ENCODE data around the gene ROBO2.

ROBO2 gene, protein sequence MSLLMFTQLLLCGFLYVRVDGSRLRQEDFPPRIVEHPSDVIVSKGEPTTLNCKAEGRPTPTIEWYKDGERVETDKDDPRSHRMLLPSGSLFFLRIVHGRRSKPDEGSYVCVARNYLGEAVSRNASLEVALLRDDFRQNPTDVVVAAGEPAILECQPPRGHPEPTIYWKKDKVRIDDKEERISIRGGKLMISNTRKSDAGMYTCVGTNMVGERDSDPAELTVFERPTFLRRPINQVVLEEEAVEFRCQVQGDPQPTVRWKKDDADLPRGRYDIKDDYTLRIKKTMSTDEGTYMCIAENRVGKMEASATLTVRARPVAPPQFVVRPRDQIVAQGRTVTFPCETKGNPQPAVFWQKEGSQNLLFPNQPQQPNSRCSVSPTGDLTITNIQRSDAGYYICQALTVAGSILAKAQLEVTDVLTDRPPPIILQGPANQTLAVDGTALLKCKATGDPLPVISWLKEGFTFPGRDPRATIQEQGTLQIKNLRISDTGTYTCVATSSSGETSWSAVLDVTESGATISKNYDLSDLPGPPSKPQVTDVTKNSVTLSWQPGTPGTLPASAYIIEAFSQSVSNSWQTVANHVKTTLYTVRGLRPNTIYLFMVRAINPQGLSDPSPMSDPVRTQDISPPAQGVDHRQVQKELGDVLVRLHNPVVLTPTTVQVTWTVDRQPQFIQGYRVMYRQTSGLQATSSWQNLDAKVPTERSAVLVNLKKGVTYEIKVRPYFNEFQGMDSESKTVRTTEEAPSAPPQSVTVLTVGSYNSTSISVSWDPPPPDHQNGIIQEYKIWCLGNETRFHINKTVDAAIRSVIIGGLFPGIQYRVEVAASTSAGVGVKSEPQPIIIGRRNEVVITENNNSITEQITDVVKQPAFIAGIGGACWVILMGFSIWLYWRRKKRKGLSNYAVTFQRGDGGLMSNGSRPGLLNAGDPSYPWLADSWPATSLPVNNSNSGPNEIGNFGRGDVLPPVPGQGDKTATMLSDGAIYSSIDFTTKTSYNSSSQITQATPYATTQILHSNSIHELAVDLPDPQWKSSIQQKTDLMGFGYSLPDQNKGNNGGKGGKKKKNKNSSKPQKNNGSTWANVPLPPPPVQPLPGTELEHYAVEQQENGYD (N-terminal part only)
- long read RNA-seq, donor 1, full-length matches to known transcripts, result 4 of 18 reads
- long read RNA-seq, donor 1, partial matches to known transcripts, result 14 of 18 reads
- long read RNA-seq, donor 1, other reads (novel, unspliced or antisense), result 0 of 18 reads
- long read RNA-seq, donor 2, partial matches to known transcripts, result 6 of 6 reads
- long read RNA-seq, donor 2, other reads (novel, unspliced or antisense), result 0 of 6 reads
- long read RNA-seq, donor 3, partial matches to known transcripts, result 7 of 8 reads
- long read RNA-seq, donor 3, other reads (novel, unspliced or antisense), result 0 of 8 reads
- long read RNA-seq, donor 4, full-length matches to known transcripts, result 3 of 36 reads
- long read RNA-seq, donor 4, partial matches to known transcripts, result 33 of 36 reads
- long read RNA-seq, donor 4, other reads (novel, unspliced or antisense), result 0 of 36 reads
- long read RNA-seq, donor 5, partial matches to known transcripts, result 26 of 27 reads
- long read RNA-seq, donor 5, other reads (novel, unspliced or antisense), result 0 of 27 reads
- long read RNA-seq, donor 6, full-length matches to known transcripts, result 3 of 48 reads
- long read RNA-seq, donor 6, partial matches to known transcripts, result 45 of 48 reads
- long read RNA-seq, donor 6, other reads (novel, unspliced or antisense), result 0 of 48 reads
- long read RNA-seq, donor 7, full-length matches to known transcripts, result 3 of 34 reads
- long read RNA-seq, donor 7, partial matches to known transcripts, result 31 of 34 reads
- long read RNA-seq, donor 7, other reads (novel, unspliced or antisense), result 0 of 34 reads
- long read RNA-seq, donor 8, full-length matches to known transcripts, result 2 of 21 reads
- long read RNA-seq, donor 8, partial matches to known transcripts, result 19 of 21 reads
- long read RNA-seq, donor 8, other reads (novel, unspliced or antisense), result 0 of 21 reads

DNA sequence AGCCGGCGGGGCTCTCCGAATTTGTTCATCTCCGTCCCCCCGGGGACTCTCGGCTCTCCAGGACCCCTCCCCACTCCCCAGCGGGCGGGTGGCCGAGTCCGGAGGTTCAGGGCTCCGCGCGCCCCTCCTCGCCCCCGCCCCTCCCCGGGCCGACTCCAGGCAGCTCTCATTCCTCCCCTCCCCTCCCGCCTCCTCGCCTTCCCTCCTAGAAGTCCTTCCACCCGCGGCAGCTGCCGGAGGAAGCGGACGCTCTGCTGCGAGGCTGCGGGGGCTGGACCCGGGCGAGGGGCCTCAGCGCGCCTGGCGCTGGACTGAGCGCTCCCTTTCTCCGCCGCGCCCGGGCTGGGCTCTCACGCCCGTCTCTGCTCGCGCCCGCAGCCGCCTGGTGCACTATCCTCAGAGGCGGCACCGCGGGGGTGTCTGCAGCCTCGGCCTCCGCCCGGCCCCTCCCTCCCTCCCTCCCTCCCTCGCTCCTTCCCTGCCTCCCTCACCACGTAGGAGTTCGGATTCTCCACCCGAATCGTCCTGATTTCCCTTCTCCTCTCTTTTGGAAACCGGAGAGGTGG, at the start of gene ROBO2:
ROBO2 (plus strand) TSS at position 494 of the 566 bp plus-strand sequence. CDS start 687 bp downstream, outside the sequence.
- DNase-seq, result no peak

DNA sequence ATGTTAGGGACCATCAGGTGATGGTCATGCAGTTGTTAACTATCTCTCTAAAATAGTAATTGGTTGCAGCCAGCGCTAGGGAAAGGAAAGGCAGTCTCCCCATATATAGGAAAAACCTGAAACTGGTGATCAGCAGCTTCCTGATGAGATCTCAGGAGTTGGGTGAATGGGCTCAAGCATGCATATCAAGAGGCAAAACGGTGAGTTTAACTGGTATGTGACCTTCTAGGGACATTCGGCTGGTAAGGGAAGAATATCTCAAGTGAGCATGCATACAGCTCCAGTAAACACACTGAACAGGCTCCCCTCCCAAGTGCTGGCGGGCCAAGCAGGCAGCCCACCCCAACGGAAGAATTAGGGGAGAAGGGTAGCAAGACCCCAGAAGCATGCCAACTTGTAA, 49.3 kb upstream of the ROBO2 start:
- DNase-seq, result peak; percentile 19

DNA sequence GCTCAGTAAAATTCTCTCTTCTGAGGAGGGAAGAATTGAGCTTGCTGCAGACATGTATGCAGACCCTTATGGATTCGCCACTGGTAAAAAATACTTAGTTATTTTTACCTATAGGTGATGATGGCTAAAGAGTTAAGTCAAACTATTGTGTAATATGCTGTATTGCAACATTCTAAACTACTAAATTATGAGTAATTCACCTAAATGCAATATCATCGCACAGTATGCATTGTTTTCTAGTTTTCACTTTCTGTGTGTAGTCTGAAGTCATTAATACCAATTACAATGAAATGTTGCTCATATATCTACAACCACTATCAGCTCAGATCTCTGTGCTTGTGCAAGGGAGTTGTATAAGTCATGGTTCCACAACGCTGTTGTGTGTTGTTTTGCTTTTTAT, 48.7 kb upstream of the ROBO2 start:
- DNase-seq, result no peak

DNA sequence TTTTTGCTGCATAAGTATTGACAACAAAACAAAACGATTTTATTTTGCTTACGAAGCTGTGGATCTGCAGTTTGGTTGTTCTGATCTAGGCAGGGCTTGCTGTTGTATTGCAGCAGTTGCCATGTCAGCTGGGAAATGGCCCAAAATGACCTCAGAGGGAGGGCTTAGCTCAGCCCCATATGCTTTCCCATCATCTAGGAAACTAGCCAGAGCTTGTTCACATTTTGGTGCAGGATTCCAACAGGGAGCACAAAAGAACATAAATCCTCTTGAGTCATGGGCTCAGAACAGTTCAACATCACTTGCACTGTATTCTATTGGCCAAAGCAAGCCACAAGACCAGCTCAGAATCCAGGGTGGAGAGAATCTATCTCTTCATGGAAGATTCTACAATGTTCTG, 42.2 kb upstream of the ROBO2 start:
- no peak for DNase-seq

DNA sequence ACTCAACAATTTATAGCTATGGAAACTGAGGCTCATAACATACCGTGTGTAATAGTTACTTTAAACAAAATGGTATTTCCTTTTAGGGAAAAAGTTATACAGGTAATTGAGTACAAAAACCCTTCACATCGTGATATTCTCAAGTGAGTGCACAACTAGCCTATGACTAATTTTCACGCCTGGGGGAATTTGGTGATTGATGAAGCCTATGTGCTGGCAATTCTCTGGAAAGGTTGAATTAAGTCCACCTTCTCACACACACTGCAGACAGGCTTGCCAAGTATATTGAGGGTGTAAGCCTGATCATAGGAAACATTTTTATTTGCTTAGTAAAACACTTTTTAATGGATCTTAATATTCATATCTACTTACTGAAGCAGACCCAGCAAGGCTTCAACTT, 41.3 kb upstream of the ROBO2 start:
- no peak for DNase-seq

DNA sequence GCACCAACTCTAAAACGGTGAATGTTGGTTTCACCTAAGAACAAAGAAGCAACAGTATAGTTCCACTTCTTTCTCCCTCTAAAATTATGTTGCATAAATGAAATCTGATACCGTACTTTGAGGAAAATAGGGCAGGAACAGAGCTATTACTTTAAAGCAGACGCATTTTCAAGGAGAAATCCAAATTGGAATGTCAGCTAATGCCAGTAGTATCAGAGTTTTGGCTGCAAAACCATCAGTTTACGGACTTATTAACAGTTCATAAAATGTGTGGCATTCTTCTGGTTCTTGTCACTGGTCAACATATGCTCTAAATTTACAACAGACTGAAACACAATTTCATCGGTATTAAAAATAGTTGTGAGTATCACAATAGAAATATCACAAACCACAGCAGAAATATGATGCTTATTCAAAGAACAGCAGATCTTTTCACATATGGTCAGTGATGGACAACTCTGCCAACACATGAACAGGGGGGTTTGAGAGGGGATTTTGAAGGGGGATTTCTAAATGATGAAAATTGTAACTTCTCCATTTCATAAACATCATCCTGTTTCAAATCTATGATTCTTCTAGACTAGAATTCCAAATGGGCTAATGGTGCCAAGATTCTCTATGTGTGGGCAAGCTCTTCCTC, 38.7 kb upstream of the ROBO2 start:
- DNase-seq, result no peak

DNA sequence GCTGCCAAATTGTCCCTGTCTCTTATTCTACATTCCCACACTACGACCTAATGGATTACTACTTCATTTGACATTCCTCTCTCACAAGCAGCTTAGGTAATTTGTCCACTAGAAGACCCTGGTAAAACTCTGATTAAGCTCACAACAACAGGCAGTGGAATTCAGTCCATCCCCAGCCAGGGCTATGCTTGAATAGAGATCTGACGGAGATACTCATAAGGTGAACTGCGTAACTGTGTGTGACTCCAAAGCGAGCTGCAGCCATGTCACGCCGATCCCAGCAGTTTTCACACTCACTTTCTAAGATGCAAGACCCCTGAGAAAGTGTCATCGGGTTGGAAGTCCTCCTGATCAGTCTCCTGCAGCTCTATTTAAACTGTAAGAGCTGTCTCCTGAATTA, 25.7 kb upstream of the ROBO2 start:
- DNase-seq, result peak; percentile 20

DNA sequence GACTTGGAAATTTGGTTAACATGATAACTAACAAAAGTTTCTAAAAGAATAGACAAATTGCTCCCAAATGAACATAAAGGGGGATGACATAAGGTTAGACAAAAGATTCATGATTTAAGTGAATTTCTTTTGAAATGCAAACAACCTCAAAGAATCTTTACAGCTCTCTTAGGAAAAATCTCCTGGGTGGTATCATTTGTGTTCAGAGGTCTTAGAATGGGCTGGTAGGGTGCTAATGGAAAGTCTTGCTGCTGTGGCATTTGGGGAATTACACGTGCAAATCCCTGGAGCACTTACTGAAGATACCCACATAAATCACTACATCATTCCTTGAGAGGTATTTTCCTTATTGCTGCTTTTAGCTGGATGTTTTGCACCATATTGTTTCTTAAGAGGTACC, 14.4 kb upstream of the ROBO2 start:
- DNase-seq, result no peak

DNA sequence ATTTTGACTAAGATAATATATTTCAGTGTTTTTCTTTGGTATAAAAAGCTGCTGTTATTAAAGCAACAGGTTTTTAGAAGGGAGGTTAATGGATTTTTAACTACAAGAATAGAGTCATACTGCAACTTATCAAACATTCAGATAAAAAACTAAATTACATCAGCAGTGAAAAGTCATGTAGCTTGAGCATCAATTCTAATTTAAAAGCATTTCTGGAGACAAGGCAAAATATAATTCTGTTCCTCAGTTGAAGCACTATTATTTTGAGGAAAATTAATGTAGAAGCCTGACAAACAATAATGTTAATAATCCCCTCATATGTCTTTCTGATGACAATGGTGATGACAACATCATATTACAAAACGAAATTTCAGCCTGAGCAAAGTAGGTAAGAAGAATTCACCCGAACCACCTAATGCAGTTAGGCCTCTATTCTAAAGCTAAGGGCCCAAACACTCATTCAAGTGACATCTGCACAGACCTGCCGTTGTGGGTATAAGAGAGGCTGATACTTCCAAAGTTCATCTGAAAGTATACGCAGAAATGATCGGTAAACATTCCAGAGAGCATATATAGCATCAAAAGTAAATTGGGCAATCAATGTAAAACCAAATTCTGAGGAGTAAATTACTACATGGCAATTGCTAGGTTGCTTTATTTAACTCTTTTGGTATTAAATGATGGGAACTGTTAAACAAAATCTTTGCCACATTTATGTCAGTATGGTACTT, 12.8 kb upstream of the ROBO2 start:
- no peak for DNase-seq

DNA sequence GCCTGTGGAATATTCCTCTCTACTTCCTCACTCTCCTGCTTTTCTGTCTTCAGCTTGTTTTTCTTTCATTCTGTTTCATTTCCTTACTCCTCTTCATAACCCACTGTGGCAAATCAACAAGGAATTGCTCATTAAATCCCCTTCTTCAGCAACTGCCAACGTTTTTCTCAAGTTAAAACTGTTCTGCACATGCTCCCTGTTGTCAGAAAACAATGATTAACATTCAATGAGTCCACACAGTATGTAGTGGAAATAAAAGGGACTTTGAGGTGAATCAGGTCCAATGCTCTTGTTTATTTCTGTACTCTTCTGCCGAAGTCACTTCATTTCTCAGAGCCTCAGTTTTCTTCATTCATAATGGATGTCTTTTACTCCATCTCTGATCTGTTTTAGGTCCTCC, 11.9 kb upstream of the ROBO2 start:
- no peak for DNase-seq

DNA sequence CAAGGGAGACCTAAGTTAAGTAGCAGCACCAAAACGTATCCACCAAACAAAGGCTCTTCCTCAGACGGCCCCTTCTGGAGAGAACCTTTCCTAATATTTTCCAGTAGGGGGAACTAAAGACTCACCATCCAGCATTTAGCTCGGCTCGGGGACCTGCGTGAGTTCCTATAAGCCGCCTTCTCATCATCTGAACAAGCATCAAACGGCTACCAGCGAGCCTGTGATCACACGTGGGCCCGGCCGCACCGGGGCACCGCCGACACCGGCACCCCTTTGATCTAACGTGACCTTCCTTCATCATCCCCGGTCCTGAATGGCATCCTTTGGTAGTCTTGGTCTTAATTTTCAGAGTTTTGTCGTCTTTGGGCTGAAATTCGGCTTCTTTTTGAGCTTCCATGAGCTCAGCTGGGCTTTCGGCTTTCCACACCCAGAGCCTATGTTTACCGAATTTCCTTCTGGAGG, 1.4 kb upstream of the ROBO2 start:
- peak; percentile 92 for DNase-seq

DNA sequence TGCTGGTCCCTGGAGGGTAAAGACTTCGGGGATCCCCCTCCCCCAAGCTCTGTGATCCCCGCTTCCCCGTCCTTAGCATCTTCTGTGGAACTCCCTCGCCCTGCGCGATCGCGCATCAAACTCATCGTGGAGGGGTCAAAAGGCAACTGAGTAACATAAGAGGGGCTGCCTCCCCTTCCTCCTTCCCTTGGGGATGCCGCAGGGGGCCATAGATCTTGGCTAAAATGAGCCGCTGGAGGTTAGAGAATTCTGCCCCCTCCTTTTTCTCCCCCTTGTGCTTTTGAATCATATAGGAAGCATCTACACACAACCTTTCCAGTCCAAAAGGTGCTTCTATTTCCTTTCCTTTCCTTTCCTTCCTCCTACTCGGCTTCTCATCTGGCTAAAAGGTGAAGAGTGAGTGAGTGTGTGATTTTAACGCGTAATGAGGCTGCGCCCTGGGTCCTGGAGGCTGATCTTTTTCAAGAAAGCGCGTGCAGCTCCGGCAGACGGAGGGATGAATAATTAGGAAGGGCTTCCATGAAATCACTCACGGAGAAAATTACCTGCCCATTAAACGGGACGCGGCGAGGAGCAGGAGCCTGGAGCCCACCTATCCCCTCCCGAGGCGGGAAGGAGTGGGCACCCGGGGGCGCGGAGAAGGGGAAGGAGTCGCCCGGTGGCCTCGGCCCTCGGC, 831 bp upstream of the ROBO2 start:
- peak; percentile 90 for DNase-seq

DNA sequence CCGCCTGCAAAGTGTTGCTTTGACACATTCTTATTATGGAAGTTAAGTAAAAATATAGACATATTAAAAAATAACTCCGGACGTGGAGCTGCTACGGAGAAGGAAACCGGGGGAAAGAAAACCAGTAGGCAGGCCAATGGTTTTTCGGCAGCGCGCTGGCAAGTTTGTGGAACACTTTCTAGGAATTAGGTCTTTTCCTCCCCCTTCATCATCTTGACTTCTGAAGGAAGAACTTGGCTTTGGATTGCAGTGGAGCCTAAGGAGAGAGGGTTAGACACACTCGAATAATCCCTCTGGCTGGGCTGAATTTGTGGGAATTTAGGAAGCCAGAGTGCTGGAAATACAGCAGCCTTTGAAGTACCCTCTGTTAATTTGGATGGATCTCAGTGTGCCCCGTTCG, 317 bp downstream of the ROBO2 start:
- DNase-seq, result peak; percentile 71

DNA sequence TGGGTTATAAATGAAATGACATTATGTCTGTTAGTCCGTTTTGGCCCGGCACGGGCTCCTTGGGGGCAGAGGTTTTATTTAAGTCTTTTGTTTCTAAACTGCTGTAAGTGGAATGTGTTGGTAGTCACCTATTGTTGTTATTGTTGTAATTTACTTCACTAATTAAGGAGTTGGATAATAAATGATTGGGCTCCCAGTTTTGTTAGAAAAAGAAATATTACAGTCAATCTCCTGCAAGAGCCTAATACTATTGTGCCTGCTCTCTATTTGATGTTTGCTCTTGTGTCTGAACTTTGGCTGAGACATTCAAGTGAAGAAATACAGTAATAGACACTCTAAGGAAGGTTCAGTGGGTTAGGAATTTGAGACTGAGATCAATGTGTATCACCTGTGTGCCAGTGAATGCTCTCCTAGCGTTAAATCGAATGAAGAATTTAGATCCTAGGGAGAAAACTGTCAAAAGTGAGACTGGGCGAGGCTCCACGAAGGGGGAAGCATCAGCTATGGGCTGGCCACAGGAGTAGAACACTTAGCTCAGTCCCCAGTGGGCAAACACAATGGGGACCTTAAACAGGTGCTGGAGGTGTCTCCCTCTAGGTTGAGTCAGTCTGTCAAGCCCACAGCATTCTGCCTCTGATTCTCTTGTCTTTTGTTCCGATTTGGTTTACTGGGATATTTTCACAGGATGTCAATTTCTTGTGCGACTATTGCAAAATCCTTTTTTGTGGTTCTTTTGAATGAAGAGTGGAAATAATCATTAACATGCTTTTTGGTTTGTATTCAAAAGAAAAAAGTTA, 1.2 kb downstream of the ROBO2 start:
- DNase-seq, result peak; percentile 37

DNA sequence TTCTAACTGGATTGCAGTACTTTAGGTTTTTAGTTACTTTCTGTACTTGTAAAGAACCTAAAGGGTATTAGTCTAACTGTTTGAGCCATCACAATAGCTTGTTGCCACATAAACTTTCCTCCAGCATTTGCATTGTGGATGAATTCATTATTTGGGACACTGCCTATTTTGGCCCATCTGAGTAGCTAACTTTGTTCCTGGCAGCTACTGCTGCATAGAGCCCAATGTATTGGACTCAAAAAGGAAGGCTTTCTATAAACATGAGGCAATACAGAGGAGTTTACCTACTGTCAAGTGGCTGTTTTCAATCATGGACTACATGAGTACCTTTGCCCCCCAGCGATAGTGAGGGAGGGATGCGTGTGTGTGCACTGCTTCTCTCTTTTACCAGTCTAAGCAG, 1.9 kb downstream of the ROBO2 start:
- peak; percentile 31 for DNase-seq

DNA sequence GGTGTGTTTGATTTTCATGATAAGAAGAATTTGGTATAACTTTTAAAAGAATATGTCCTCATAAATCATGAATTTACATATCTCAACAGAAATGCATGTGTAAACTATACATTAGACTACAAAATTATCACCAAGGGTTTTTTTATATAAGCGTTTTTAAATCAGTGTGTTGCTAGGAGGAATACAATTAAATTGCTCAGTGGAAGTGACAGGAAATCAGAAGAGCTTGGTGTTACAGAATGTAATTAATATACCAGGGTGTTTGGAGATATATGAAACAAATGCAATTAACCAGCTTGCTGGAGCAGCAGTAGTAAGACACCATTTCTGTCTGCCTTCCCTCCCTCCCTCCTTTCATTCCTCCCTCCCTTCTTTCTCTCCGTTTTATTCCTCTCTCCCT, 2.4 kb downstream of the ROBO2 start:
- DNase-seq, result no peak

DNA sequence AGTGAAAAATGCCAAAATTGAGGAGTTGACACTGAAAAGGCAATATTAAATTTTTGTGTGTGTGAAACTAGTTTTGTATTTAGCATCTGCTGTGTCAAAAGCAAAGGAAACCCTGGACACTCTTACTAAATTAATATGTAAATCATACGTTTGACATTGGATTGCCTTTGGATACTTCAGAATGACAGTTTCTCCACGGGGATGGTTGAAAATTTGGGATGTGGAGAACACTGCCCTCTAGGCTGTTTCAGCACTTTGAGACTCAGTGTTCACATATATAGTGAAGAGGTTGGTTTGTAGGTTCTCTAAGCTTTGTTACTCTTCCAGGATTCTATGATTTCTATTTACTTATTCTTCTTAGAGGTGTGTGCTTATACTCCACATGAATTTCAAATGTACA, 3.0 kb downstream of the ROBO2 start:
- DNase-seq, result no peak

DNA sequence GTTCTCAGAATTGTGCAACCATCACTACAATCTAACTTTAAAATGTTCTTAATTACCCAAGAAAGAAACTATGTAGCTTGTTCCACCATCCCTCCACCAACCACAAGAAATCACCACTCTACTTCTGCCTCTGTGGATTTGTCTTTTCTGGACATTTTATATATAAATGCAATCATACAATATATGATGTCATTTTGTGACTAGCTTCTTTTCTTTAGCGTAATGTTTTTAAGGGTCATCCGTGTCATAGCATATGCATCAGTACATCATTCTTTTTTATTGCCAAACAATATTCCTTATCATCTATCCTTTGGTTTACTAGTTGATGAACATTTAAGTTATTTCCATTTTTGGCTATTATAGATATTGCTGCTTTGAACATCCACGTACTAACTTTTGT, 5.8 kb downstream of the ROBO2 start:
- DNase-seq, result no peak
